Breast epithelium (tissue), 3 donors: ENCODE measurements around the gene PAK2.

Experiments
- CTCF ChIP-seq, 3 donors: fragments of 450-650 bp; IDR thresholded peaks; one replicate each; pipeline ENCODE4 v1.5.1; 2016 to 2017; ENCODE audit warnings: antibody characterized with exemption in 3 of 3, mild to moderate bottlenecking in 3 of 3, moderate library complexity in 3 of 3
- POLR2A ChIP-seq: fragments of 450-650 bp; IDR thresholded peaks from one replicate; pipeline ENCODE4 v1.6.1; 2016; ENCODE audit warnings: antibody characterized with exemption, mild to moderate bottlenecking, moderate library complexity

DNA sequence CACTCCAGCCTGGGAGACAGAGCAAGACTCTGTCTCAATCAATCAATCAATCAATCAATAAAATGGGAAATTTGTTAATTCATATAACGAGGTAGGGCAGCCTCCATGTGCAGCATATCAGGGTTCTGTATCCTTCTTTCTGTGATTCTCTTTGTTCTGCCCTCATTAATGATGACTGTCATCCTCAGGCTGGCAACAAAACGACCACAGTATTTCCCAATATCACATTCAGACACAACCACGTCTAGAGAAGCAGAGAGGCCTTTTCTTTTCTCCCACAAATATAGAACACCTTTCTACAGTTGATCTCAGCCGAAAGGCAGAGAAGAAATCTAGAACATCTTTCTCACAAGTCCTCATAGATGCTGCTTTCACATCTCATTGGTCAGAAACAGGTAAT, 38.9 kb upstream of the PAK2 start:
- TF ChIP-seq CTCF (IDR thresholded peaks at IDR 0.05) = no peak
- TF ChIP-seq POLR2A = no peak
